IPS-18c (cell line): ENCODE measurements around the gene GAS7.

ENCODE experiments used
- H3K4me3 ChIP-seq: 2 replicates; pipeline ENCODE4 v1.7.0; 2013; ENCODE audit warnings: low read depth, mild to moderate bottlenecking, low read length, moderate library complexity; ENCODE audit not compliant: insufficient read depth
- H3K9me3 ChIP-seq: one replicate; pipeline ENCODE4 v1.6.1; 2013; ENCODE audit warnings: mild to moderate bottlenecking, low read length, moderate library complexity; ENCODE audit not compliant: control insufficient read depth, insufficient read depth

Gene GAS7

DNA sequence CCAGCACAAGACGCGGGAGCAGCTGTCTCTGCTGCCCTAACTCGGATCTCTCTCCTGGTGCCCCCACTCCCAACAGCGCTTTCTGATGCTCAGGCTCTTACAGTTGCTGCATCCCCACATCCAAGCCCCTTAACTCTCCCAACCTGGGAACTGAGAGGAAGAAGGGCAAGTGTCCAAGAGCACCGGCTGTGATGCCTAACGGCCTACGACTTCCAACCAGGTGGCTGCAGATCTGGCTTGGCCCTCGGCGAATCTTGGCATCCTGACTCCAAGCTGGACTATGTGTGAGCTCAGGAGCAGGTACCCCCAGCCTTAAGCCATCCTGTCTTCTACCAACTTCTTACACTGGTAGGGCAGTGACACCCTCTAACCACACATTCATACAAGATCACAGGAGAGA, 255.1 kb downstream of the GAS7 start:
- H3K9me3 ChIP-seq = peaks cover 2% of the 10 kb centered on the region

DNA sequence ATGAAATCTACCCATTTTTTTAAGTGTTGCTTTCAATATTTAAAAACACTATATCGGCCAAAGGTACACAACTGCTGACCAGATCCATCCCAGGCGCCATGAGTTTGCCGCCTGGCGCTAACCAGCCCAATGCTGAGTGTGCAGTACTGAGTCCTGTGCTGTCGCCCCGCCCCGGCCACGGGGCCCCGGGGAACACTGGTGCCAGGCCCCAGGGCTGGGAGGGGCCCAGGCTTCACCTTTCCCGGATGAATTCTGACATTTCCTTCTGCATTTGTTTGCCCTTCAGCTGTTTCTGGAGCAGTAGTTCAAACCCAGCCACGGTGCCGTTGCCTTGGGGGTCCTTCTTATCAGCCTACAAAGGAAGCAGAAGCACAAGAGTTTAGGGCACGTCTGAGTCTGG, 255.5 kb downstream of the GAS7 start:
- H3K4me3 ChIP-seq = no peak overlapping the region

More for the DNA sequence above, 255.1 kb downstream of the GAS7 start:
- no peak overlapping the region for H3K4me3 ChIP-seq

GRCh38 chr17:9941305-9941704, 257.1 kb downstream of the GAS7 start:
- peaks cover 2% of the 10 kb centered on the region for H3K9me3 ChIP-seq
- no peak overlapping the region for H3K4me3 ChIP-seq

More for the DNA sequence above, 255.5 kb downstream of the GAS7 start:
- H3K9me3 ChIP-seq = peaks cover 2% of the 10 kb centered on the region

- H3K9me3 ChIP-seq = peaks cover 5% of the 10 kb centered on the region
- H3K4me3 ChIP-seq = no peak overlapping the region
Observed at GRCh38 chr17:9940841-9941240, 257.6 kb downstream of the GAS7 start.

DNA sequence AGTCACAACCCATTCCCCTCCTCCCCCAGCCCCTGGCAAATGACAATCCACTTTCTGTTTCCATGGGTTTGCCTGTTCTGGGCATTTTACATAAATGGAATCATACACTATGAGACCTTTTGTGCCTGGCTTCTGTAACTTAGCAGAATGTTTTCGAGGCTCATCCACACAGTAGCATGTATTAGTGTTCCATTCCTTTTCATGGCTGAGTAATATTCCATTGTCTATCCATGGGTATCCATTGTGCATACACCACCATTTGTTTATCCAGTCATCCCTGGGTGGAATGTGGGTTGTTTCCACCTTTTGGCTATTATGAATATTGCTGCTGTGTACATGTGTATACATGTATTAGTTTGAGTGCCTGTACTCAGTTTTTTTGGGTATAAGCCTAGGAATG, 259.6 kb downstream of the GAS7 start:
- H3K4me3 ChIP-seq = no peak overlapping the region
- H3K9me3 ChIP-seq = peaks cover 3% of the 10 kb centered on the region

DNA sequence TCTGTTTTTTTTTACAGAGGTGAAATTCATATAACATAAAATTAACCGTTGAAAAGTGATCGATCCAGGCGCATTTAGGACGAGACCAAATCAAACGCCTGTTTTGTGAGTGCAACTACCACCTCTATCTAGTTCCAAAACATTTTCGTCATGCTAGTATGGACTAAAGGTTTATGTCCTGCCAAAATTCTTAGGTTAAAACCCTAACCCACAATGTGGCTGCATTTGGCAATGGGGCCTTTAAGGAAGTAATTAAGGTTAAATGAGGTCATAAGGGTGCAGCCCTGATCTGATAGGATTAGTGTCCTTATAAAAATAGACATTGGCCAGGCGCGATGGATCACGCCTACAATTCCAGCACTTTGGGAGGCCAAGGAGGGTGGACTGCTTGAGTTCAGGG, 260.5 kb downstream of the GAS7 start:
- Histone ChIP-seq H3K4me3 (no peak overlapping the region), H3K9me3 (peaks cover 3% of the 10 kb centered on the region)

DNA sequence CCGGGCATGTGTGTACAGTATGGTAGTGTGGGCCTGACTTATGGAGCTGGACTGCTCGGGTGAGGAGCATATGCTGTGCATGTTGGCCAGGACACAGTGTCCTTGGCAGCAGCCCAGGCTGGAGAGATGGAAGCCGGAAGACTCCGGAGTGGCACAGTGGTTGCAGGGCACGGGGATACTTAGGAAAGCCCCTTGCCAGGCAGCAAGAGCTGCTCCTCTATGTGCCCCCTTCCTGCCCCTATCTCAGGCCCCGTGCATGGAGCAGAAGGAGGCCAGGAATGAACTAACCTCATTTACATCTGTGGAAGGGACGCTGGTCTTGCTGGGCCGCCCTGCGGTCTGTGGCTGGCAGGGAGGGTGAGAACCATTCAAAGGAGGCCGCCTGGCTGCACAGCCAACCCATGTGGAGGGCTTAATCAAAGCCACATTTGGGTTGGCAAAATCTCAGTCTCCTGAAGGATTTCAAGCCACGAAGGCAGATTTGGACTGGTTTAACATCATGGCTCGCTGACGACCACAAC, 261.1 kb downstream of the GAS7 start:
- Histone ChIP-seq H3K4me3 (no peak overlapping the region), H3K9me3 (peaks cover 3% of the 10 kb centered on the region)

GRCh38 chr17:9936095-9936494, 262.3 kb downstream of the GAS7 start:
- peaks cover 3% of the 10 kb centered on the region for H3K9me3 ChIP-seq
- H3K4me3 ChIP-seq = no peak overlapping the region

- no peak overlapping the region for H3K4me3 ChIP-seq
Observed at GRCh38 chr17:9935408-9935807, 263.0 kb downstream of the GAS7 start.

GRCh38 chr17:9934331-9934730, 264.1 kb downstream of the GAS7 start:
- peaks cover 3% of the 10 kb centered on the region for H3K9me3 ChIP-seq
- no peak overlapping the region for H3K4me3 ChIP-seq

More at GRCh38 chr17:9935408-9935807, 263.0 kb downstream of the GAS7 start:
- H3K9me3 ChIP-seq = peaks cover 3% of the 10 kb centered on the region

GRCh38 chr17:9932491-9932890, 265.9 kb downstream of the GAS7 start:
- Histone ChIP-seq H3K9me3 (peaks cover 3% of the 10 kb centered on the region), H3K4me3 (no peak overlapping the region)

- H3K4me3 ChIP-seq = no peak overlapping the region
- peaks cover 3% of the 10 kb centered on the region for H3K9me3 ChIP-seq
Observed at GRCh38 chr17:9931144-9931741, 267.2 kb downstream of the GAS7 start.

- Histone ChIP-seq H3K9me3 (no peaks in the 10 kb centered on the region), H3K4me3 (no peak overlapping the region)
Observed at GRCh38 chr17:9929871-9930270, 268.5 kb downstream of the GAS7 start.

DNA sequence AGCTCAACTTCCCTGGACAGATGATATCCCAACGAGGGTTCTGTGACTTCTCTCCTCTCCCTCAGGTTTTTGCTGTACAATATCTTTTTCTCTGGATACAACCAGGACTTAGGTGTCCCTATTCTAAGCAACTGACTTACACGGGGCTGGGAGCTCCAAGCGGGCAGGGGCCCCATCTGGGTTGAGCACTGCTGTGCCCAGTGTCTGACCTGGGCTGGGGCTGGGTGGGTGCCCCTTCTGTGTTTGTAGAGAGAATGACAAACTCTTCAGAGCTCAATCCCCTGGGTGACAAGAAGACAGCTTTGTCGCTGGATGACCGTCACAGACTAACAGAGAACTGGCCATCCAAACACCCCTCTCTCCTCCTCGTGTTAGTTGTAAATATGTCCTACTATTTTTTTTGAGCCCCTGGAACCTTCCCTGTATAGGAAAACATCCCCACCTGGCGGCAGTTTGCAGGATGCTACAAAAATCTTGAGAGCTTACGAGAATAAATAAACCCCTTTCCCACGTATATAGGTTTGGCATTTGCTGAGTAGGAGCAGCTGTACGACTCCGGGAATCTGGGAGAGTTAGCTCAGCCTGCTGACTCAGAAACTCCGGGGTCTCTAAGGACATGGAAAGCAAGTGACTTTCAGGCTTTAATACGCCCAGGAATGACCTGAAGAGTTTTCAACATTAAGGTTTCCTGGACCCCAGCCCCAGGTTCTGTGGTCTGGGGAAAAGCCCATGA, 269.6 kb downstream of the GAS7 start:
- no peak overlapping the region for H3K4me3 ChIP-seq
- H3K9me3 ChIP-seq = no peaks in the 10 kb centered on the region

GRCh38 chr17:9926150-9926804, 272.1 kb downstream of the GAS7 start:
- no peaks in the 10 kb centered on the region for H3K9me3 ChIP-seq

DNA sequence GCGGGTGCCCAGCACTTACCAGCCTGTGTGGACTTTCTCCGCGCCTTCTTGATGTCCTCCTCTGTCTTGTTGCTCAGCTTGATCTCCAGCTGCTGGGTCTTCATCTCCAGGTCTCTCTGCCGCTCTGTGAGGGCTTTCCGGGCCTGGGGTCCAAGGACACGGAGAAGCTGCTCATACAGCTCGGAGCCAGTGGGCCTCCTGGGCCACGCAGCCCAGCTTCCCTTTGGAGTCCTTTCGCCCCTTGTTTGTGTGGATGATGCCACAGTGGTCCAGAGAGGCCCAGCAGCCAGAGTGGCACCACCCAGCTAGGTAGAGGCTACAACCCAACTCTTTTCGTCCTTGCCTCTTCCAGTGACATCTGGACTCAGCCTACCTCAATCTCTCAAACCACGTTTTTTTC, 272.9 kb downstream of the GAS7 start:
- Histone ChIP-seq H3K9me3 (no peaks in the 10 kb centered on the region), H3K4me3 (no peak overlapping the region)

More at GRCh38 chr17:9926150-9926804, 272.1 kb downstream of the GAS7 start:
- no peak overlapping the region for H3K4me3 ChIP-seq

DNA sequence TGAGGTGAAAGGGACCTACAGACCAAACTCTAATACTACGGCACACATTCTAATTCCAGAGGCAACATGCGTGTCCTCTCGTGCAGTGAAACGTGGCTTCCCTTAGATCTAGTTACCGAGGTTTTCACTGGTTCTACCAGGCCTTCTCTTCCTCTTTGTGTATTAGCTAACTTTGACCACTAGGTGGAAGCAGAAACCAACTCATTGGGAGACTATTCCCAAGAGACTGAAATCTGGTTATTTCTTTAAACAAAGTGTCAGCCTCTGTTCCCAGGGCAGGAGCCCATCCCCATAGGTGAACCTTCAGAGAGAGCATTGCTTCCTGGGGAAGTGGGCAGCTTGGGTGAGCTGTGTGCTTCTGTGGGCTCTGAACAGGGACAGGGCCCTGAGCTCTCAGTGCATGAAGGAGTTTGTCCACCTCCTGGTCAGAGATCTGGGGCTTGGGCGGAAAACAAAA, 273.6 kb downstream of the GAS7 start:
- Histone ChIP-seq H3K4me3 (no peak overlapping the region), H3K9me3 (no peaks in the 10 kb centered on the region)
